Measurements from ENCODE around the gene HOXB5.

The HOXB5 gene

GRCh38 chr17:48545539-48545938 lies 48.0 kb downstream of the HOXB5 start:
- TF ChIP-seq EZH2phosphoT487 (IDR thresholded peaks at IDR 0.05; ENCODE audit: borderline replicate concordance, low read length): no peak
- no peak for TF ChIP-seq CTCF (IDR thresholded peaks at IDR 0.05; ENCODE audit: low read depth, low read length, poor library complexity, severe bottlenecking)
- H3K27ac ChIP-seq (ENCODE audit: low read depth, low read length): no peak overlapping the region
- H3K9me2 ChIP-seq (replicated peaks; ENCODE audit: control insufficient read depth, low read length): no peaks in the 10 kb centered on the region
- H3K9me3 ChIP-seq (ENCODE audit: control insufficient read depth, insufficient read depth, low read length): no peaks in the 10 kb centered on the region
- H3K27me3 ChIP-seq (ENCODE audit: control insufficient read depth, low read length): peaks cover 63% of the 10 kb centered on the region
- H3K79me2 ChIP-seq (ENCODE audit: control insufficient read depth, low read length): no peaks in the 10 kb centered on the region
- no peak overlapping the region for H3K4me2 ChIP-seq (ENCODE audit: low read length)
- no peaks in the 10 kb centered on the region for H3K4me1 ChIP-seq (ENCODE audit: control insufficient read depth, low read length)
- H4K20me1 ChIP-seq (ENCODE audit: control insufficient read depth, insufficient read depth, low read depth, low read length): no peaks in the 10 kb centered on the region
- H3K36me3 ChIP-seq (ENCODE audit: control insufficient read depth, low read length): no peaks in the 10 kb centered on the region
- H3F3A ChIP-seq (ENCODE audit: control insufficient read depth, insufficient read depth): no peaks in the 10 kb centered on the region
- H3K4me3 ChIP-seq (ENCODE audit: low read length): no peak overlapping the region

GRCh38 chr17:48545022-48545375 lies 48.6 kb downstream of the HOXB5 start, which contains the start of gene HOXB2:
Gene HOXB2, minus strand, starts transcription at chr17:48545109. Its CDS starts 198 bp downstream, at chr17:48544911.
- no peak within 1 kb of the TSS for H3K4me2 ChIP-seq (ENCODE audit: low read length)
- H3K36me3 ChIP-seq (ENCODE audit: control insufficient read depth, low read length): no peaks in the 10 kb centered on the region
- H3K4me3 ChIP-seq (ENCODE audit: low read length): no peak within 1 kb of the TSS
- H4K20me1 ChIP-seq (ENCODE audit: control insufficient read depth, insufficient read depth, low read depth, low read length): no peaks in the 10 kb centered on the region
- H3K79me2 ChIP-seq (ENCODE audit: control insufficient read depth, low read length): no peaks in the 10 kb centered on the region
- H3K27me3 ChIP-seq (ENCODE audit: control insufficient read depth, low read length): peaks cover 68% of the 10 kb centered on the region
- no peaks in the 10 kb centered on the region for H3F3A ChIP-seq (ENCODE audit: control insufficient read depth, insufficient read depth)
- no peaks in the 10 kb centered on the region for H3K4me1 ChIP-seq (ENCODE audit: control insufficient read depth, low read length)
- no peaks in the 10 kb centered on the region for H3K9me3 ChIP-seq (ENCODE audit: control insufficient read depth, insufficient read depth, low read length)
- H3K27ac ChIP-seq (ENCODE audit: low read depth, low read length): no peak within 1 kb of the TSS
- no peak for TF ChIP-seq CTCF (IDR thresholded peaks at IDR 0.05; ENCODE audit: low read depth, low read length, poor library complexity, severe bottlenecking)
- H3K9me2 ChIP-seq (replicated peaks; ENCODE audit: control insufficient read depth, low read length): no peaks in the 10 kb centered on the region

GRCh38 chr17:48544349-48545021 lies 49.1 kb downstream of the HOXB5 start:
- H3K27ac ChIP-seq (ENCODE audit: low read depth, low read length): no peak overlapping the region
- H3K9me2 ChIP-seq (replicated peaks; ENCODE audit: control insufficient read depth, low read length): no peaks in the 10 kb centered on the region
- H3K9me3 ChIP-seq (ENCODE audit: control insufficient read depth, insufficient read depth, low read length): no peaks in the 10 kb centered on the region
- no peak overlapping the region for H3K4me3 ChIP-seq (ENCODE audit: low read length)
- H3K27me3 ChIP-seq (ENCODE audit: control insufficient read depth, low read length): peaks cover 71% of the 10 kb centered on the region
- no peaks in the 10 kb centered on the region for H4K20me1 ChIP-seq (ENCODE audit: control insufficient read depth, insufficient read depth, low read depth, low read length)
- H3K4me2 ChIP-seq (ENCODE audit: low read length): no peak overlapping the region
- no peaks in the 10 kb centered on the region for H3K36me3 ChIP-seq (ENCODE audit: control insufficient read depth, low read length)
- no peaks in the 10 kb centered on the region for H3F3A ChIP-seq (ENCODE audit: control insufficient read depth, insufficient read depth)
- no peaks in the 10 kb centered on the region for H3K79me2 ChIP-seq (ENCODE audit: control insufficient read depth, low read length)
- TF ChIP-seq CTCF (IDR thresholded peaks at IDR 0.05; ENCODE audit: low read depth, low read length, poor library complexity, severe bottlenecking): no peak
- no peak; the same call in 1 of the 2 replicates for TF ChIP-seq EZH2phosphoT487 (IDR thresholded peaks at IDR 0.05; ENCODE audit: borderline replicate concordance, low read length)
- H3K4me1 ChIP-seq (ENCODE audit: control insufficient read depth, low read length): no peaks in the 10 kb centered on the region
